Measurements from ENCODE around the gene CES5A.

DNA sequence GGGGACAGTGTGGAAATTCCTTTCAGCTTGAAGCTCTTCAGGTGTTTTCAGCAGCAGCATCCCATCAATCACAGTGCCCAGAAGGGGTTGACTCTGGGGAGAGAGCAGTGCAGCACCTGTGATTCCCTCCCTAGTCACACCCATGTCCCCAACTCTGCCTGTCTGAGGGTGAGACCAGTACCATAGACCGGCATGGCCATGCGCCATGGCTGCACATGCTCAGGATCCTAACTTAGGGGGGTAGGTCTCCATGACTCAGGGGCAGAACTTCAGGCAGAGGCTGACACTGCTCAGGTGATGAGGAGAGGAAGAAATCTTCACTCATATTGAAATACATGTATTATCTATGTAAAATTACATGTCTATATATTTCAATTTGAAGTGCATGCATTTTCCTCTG, 62.2 kb downstream of the CES5A start:
- no peak for TF ChIP-seq POLR2A (IDR thresholded peaks at IDR 0.05)
- TF ChIP-seq, protein P1, sequence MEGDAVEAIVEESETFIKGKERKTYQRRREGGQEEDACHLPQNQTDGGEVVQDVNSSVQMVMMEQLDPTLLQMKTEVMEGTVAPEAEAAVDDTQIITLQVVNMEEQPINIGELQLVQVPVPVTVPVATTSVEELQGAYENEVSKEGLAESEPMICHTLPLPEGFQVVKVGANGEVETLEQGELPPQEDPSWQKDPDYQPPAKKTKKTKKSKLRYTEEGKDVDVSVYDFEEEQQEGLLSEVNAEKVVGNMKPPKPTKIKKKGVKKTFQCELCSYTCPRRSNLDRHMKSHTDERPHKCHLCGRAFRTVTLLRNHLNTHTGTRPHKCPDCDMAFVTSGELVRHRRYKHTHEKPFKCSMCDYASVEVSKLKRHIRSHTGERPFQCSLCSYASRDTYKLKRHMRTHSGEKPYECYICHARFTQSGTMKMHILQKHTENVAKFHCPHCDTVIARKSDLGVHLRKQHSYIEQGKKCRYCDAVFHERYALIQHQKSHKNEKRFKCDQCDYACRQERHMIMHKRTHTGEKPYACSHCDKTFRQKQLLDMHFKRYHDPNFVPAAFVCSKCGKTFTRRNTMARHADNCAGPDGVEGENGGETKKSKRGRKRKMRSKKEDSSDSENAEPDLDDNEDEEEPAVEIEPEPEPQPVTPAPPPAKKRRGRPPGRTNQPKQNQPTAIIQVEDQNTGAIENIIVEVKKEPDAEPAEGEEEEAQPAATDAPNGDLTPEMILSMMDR (IDR thresholded peaks at IDR 0.05) = no peak

Data from lower leg skin (tissue), 3 donors.